ENCODE measurements around the gene C14orf119. TPM values are rescaled to one million over a fixed set of nuclear protein-coding genes. Genes with fewer than 3 reads are reported as not detected.

C14orf119 gene
- total and polyA plus RNA-seq, 9 of the 15 experiments (the other 6 are each of a cell fraction or from before 2014, with no cell fraction given) = 36.7 to 251 (median 51.8) TPM

GRCh38 chr14:23057757-23058653 lies 37.3 kb upstream of the C14orf119 start (continued):
- TF ChIP-seq SFPQ (IDR thresholded peaks at IDR 0.05; ENCODE audit: low read depth, low read length) = no peak
- TF ChIP-seq TAL1 (IDR thresholded peaks at IDR 0.05) = no peak
- peak; percentile 50 for TF ChIP-seq JUND (IDR thresholded peaks at IDR 0.05; ENCODE audit: borderline replicate concordance, low read depth, low read length)
- no peak for TF ChIP-seq JUND (tag; IDR thresholded peaks at IDR 0.05; ENCODE audit: borderline replicate concordance, low read depth, low read length)
- TF ChIP-seq POLR2G (IDR thresholded peaks at IDR 0.05; ENCODE audit: low read depth, low read length) = peak; percentile 86
- peak; percentile 92 for TF ChIP-seq RBM22 (IDR thresholded peaks at IDR 0.05; ENCODE audit: low read depth, low read length, poor library complexity, severe bottlenecking)
- 0 out of 2 replicates have a peak, but pooled peaks have one; percentile 63 for TF ChIP-seq HMG20B (CRISPR knock-in tag; IDR thresholded peaks at IDR 0.05)
- TF ChIP-seq PTRF (tag; IDR thresholded peaks at IDR 0.05) = no peak
- TF ChIP-seq NFIC (IDR thresholded peaks at IDR 0.05) = peak; percentile 24; the same call in 1 of the 2 replicates
- no peak for TF ChIP-seq ZNF778 (CRISPR knock-in tag; IDR thresholded peaks at IDR 0.05)
- TF ChIP-seq RREB1 (CRISPR knock-in tag; IDR thresholded peaks at IDR 0.05) = no peak
- TF ChIP-seq ZBTB11 (CRISPR knock-in tag; IDR thresholded peaks at IDR 0.05) = peak in 1 of 3 experiments; percentile 26; a peak in 1 of 6 replicates

Data from K562 (cell line).